GM12878 (cell line): ENCODE measurements around the gene HMCN2. TPM values are rescaled to one million over a fixed set of nuclear protein-coding genes. Genes with fewer than 3 reads are reported as not detected.

Experiments used
- ATAC-seq: fragments of 200-7000 bp; cut with Tn5 transposase; 3 replicates; pipeline ENCODE4 v1.9.1; 2020; ENCODE audit warnings: mild to moderate bottlenecking, moderate library complexity
- BruUV-seq: library from RNA; stranded (reverse); fragments of 400-500 nt; replicated peaks from 2 replicates; lab custom pipeline; 2021; lab: Mats Ljungman, UMichigan
- CTCF ChIA-PET: fragments of 300-600 bp; sonication (Branson Sonifier 250); formaldehyde crosslinking; extraction: SDS; loops from one replicate; lab custom pipeline; 2021; ENCODE audit warnings: inconsistent platforms; lab: Yijun Ruan, JAX
- POLR2A ChIA-PET: fragments of 350-600 bp; formaldehyde crosslinking; extraction: SDS; loops from one replicate; lab custom pipeline; 2021; ENCODE audit warnings: inconsistent platforms; lab: Charles Lee
- RAD21 ChIA-PET: fragments of 300-600 bp; sonication (Branson Sonifier 250); formaldehyde crosslinking; loops from one replicate; lab custom pipeline; 2023; ENCODE audit warnings: antibody characterized with exemption; ENCODE audit not compliant: unreplicated experiment; lab: Charles Lee
- SMC1A ChIA-PET: fragments of 300-600 bp; sonication (Branson Sonifier 250); formaldehyde crosslinking; loops from one replicate; lab custom pipeline; 2023; ENCODE audit not compliant: unreplicated experiment, uncharacterized antibody; lab: Charles Lee
- DNase-seq: peaks from one replicate; pipeline ENCODE4 v3.0.0-alpha.2; 2011; ENCODE audit warnings: low read depth, low spot score
- FAIRE-seq: peaks from 3 replicates; lab custom pipeline; 2011; peaks lifted over from hg19 to GRCh38; lab: Jason Lieb, UNC
- H2AFZ ChIP-seq: 2 replicates; pipeline ENCODE4 v1.6.0; 2011; ENCODE audit warnings: low read depth, low read length, control low read depth; ENCODE audit not compliant: control insufficient read depth
- H3K27ac ChIP-seq: 2 replicates; pipeline ENCODE4 v1.5.1; 2011; ENCODE audit warnings: control low read depth; ENCODE audit not compliant: control insufficient read depth, insufficient read depth
- H3K27me3 ChIP-seq, 2 experiments: replicated peaks in 1 of 2; 2 replicates each; pipeline versions ENCODE4 v1.6.0 to v1.6.1; 2011; ENCODE audit warnings: low read length in 1 of 2; ENCODE audit not compliant: control insufficient read depth in 2 of 2, insufficient read depth in 2 of 2
- H3K36me3 ChIP-seq, 2 experiments: 2 replicates each; pipeline ENCODE4 v1.5.1; 2011; ENCODE audit warnings: low read length in 1 of 2; ENCODE audit not compliant: control insufficient read depth in 2 of 2, insufficient read depth in 2 of 2
- H3K4me1 ChIP-seq: 2 replicates; pipeline ENCODE4 v1.6.1; 2011; ENCODE audit warnings: mild to moderate bottlenecking, low read length, moderate library complexity, mixed read lengths; ENCODE audit not compliant: control insufficient read depth, insufficient read depth
- H3K4me2 ChIP-seq: 2 replicates; pipeline ENCODE4 v1.6.0; 2011; ENCODE audit warnings: control low read depth; ENCODE audit not compliant: control insufficient read depth, insufficient read depth
- H3K4me3 ChIP-seq: fragments of 200-600 bp; sonication (generic); 2 replicates; pipeline ENCODE4 v1.5.1; 2016
- H3K79me2 ChIP-seq: 2 replicates; pipeline ENCODE4 v1.6.0; 2011; ENCODE audit warnings: low read length; ENCODE audit not compliant: control insufficient read depth, insufficient read depth
- H3K9ac ChIP-seq: 2 replicates; pipeline ENCODE4 v1.8.0; 2011; ENCODE audit warnings: low read length, control low read depth, mixed read lengths; ENCODE audit not compliant: control insufficient read depth, insufficient read depth
- H3K9me3 ChIP-seq: replicated peaks from 3 replicates; pipeline ENCODE4 v1.5.1; 2011; ENCODE audit warnings: mild to moderate bottlenecking, low read length; ENCODE audit not compliant: control insufficient read depth, insufficient read depth
- H4K20me1 ChIP-seq: 2 replicates; pipeline ENCODE4 v1.6.0; 2011; ENCODE audit not compliant: control insufficient read depth, insufficient read depth
- CBX5 ChIP-seq: sonication (generic); IDR thresholded peaks from 2 replicates; pipeline ENCODE4 v1.6.1; 2016; ENCODE audit warnings: low read depth, moderate library complexity, mild to moderate bottlenecking, inconsistent platforms
- CEBPB ChIP-seq, 2 experiments: fragments of 150-350 bp in 1 of 2; IDR thresholded peaks; 2 replicates each; pipeline ENCODE4 v1.6.1; 2012 to 2014; ENCODE audit warnings: low read depth in 2 of 2, low read length in 2 of 2, borderline replicate concordance in 1 of 2, inconsistent platforms in 1 of 2
- CREM ChIP-seq: IDR thresholded peaks from 2 replicates; pipeline ENCODE4 v1.6.1; 2014; ENCODE audit warnings: antibody characterized with exemption, low read depth
- IKZF1 ChIP-seq: fragments of 450-650 bp; conservative IDR thresholded peaks from 2 replicates; pipeline ENCODE4 v1.6.1; 2017; ENCODE audit warnings: antibody characterized with exemption, mild to moderate bottlenecking
- MAX ChIP-seq: IDR thresholded peaks from 2 replicates; pipeline ENCODE4 v1.6.1; 2012; ENCODE audit warnings: low read depth, low read length, improper control_type of control experiment
- PAX5 ChIP-seq: IDR thresholded peaks from 2 replicates; pipeline ENCODE4 v1.6.1; 2011; ENCODE audit warnings: low read depth, low read length, borderline replicate concordance
- RUNX3 ChIP-seq: IDR thresholded peaks from 2 replicates; pipeline ENCODE4 v1.6.1; 2012; ENCODE audit warnings: low read length, inconsistent platforms
- SIX5 ChIP-seq: IDR thresholded peaks from 2 replicates; pipeline ENCODE4 v1.6.1; 2011; ENCODE audit warnings: mild to moderate bottlenecking, low read depth, low read length, moderate library complexity; ENCODE audit not compliant: severe bottlenecking
- SMARCA5 ChIP-seq: fragments of 450-650 bp; IDR thresholded peaks from 2 replicates; pipeline ENCODE4 v1.6.1; 2017; ENCODE audit warnings: mild to moderate bottlenecking
- SREBF1 ChIP-seq: IDR thresholded peaks from 2 replicates; pipeline ENCODE4 v1.6.1; 2012; ENCODE audit warnings: mild to moderate bottlenecking, low read length
- TAF1 ChIP-seq: IDR thresholded peaks from 2 replicates; pipeline ENCODE4 v1.6.1; 2011; ENCODE audit warnings: mild to moderate bottlenecking, low read depth, low read length, borderline replicate concordance
- TCF7 ChIP-seq: IDR thresholded peaks from 2 replicates; pipeline ENCODE4 v1.6.1; 2014; ENCODE audit warnings: antibody characterized with exemption, borderline replicate concordance
- WGBS: methylation state at CpG from one replicate; pipeline ENCODE4 v1.1.6; 2016; ENCODE audit warnings: low lambda C conversion rate; ENCODE audit not compliant: insufficient replicate concordance, insufficient coverage; ENCODE audit errors: missing lambda C conversion rate; 5-methylcytosine and 5-hydroxymethylcytosine counted together
- in situ Hi-C: fragments of 300-500 bp; cut with MboI; formaldehyde crosslinking; loops from 9 replicates; pipeline ENCODE4 v1.14.3; 2018; ENCODE audit warnings: mixed read lengths
- intact Hi-C: fragments of 100-400 bp; cut with micrococcal nuclease; formaldehyde crosslinking; loops from one replicate; pipeline ENCODE4 v1.14.2; 2022; ENCODE audit not compliant: unreplicated experiment
- polyA plus RNA-seq, 11 experiments: library from polyadenylated mRNA; depleted of rRNA in 4 of 11; unstranded in 6 of 11; stranded (reverse) in 5 of 11; fragments of >200 nt; fragmentation: Nextera tagmentation in 4 of 11; fragmentation: Illumina TruSeq in 1 of 11; extraction: Ambion mirVana in 4 of 11; extraction: Trizol in 1 of 11; gene quantifications; 1 replicate in 1 of 11; 2 replicates in 10 of 11; pipeline versions ENCODE4 v1.2.1 to v1.2.3, GENCODE V29; 2011 to 2016; ENCODE audit warnings: inconsistent platforms in 2 of 11, missing spikeins in 2 of 11, low read depth in 1 of 11
- total RNA-seq, 4 experiments: library from RNA; depleted of rRNA in 3 of 4; stranded (reverse); fragments of >200 nt in 3 of 4; fragmentation: Illumina TruSeq in 1 of 4; extraction: Trizol in 1 of 4; gene quantifications; 2 replicates each; pipeline versions ENCODE4 v1.2.1 to v1.2.3, GENCODE V29; 2013 to 2021

HMCN2 gene
- total and polyA plus RNA-seq, 10 of the 15 experiments (the other 5 are each of a cell fraction or from before 2014, with no cell fraction given), result 0.04 TPM; not detected in 9

GRCh38 chr9:130222833-130223232 is 42.7 kb upstream of the HMCN2 start:
- 49% methylated on average over 6 of the region's 9 CpGs for WGBS
- Histone ChIP-seq H3K4me1 (no peaks in the 10 kb centered on the region), H2AFZ (no peak overlapping the region), H3K27ac (no peak overlapping the region), H3K9me3 (no peaks in the 10 kb centered on the region; the same call in 2 of the 3 replicates)
- RAD21 ChIA-PET, result interaction anchor here (1.4 kb wide), 1 partner anchor 115 kb away, joined by 3 read pairs; no protein-coding TSS in a partner anchor
- ATAC-seq (no peak), DNase-seq (no peak)
- TF ChIP-seq TCF7 (no peak), SREBF1 (no peak), SMARCA5 (no peak), IKZF1 (no peak), SIX5 (no peak), TAF1 (no peak), CBX5 (no peak), CREM (no peak), MAX (no peak), CEBPB (IDR thresholded peaks at IDR 0.05; ENCODE audit: borderline replicate concordance in 1 of 2, low read depth in 2 of 2, low read length in 2 of 2) (no peak), PAX5 (no peak), RUNX3 (no peak)
- TF ChIP-seq, all 136 proteins: peak for 0
- FAIRE-seq, result no peak
- Histone ChIP-seq H4K20me1 (no peaks in the 10 kb centered on the region), H3K9ac (no peak overlapping the region), H3K4me3 (no peak overlapping the region), H3K27me3 (no peaks in the 10 kb centered on the region), H3K36me3 (no peaks in the 10 kb centered on the region), H3K4me2 (no peak overlapping the region), H3K79me2 (no peaks in the 10 kb centered on the region)
- in situ Hi-C loops (no loop called here), intact Hi-C loops (no loop called here)
- ChIA-PET SMC1A (no interaction called here), CTCF (interaction anchor here (0.6 kb wide), 1 partner anchor 21 kb away, joined by 3 read pairs; no protein-coding TSS in a partner anchor), POLR2A (no interaction called here)
- no TSS peak for BruUV-seq
